ENCODE data around the gene DNAJC9.
A peak's percentile ranks its signal among the peaks of the same experiment; 100 is the strongest.

GRCh38 chr10:73232887-73233286 lies 14.2 kb downstream of the DNAJC9 start:
- peak; percentile 51 for TF ChIP-seq CTCF (IDR thresholded peaks at IDR 0.05)
- TF ChIP-seq POLR2AphosphoS5 (IDR thresholded peaks at IDR 0.05; ENCODE audit: low read depth, low read length), result no peak
- TF ChIP-seq TCF7L2 (IDR thresholded peaks at IDR 0.05; ENCODE audit: low read depth, low read length), result no peak
- TF ChIP-seq REST (IDR thresholded peaks at IDR 0.05; ENCODE audit: insufficient read depth in 1 of 2, low read depth in 2 of 2, low read length in 1 of 2), result no peak
